Effector CD4-positive, alpha-beta T cell (primary cell): ENCODE data around the gene CPN2. TPM values are rescaled to one million over a fixed set of nuclear protein-coding genes. Genes with fewer than 3 reads are reported as not detected.

ENCODE experiments used
- DNase-seq: peaks from one replicate; pipeline ENCODE4 v3.0.0-alpha.2; 2020
- total RNA-seq: gene quantifications from one replicate; lab custom pipeline; 2026; lab: John Stamatoyannopoulos, UW

The CPN2 gene, protein sequence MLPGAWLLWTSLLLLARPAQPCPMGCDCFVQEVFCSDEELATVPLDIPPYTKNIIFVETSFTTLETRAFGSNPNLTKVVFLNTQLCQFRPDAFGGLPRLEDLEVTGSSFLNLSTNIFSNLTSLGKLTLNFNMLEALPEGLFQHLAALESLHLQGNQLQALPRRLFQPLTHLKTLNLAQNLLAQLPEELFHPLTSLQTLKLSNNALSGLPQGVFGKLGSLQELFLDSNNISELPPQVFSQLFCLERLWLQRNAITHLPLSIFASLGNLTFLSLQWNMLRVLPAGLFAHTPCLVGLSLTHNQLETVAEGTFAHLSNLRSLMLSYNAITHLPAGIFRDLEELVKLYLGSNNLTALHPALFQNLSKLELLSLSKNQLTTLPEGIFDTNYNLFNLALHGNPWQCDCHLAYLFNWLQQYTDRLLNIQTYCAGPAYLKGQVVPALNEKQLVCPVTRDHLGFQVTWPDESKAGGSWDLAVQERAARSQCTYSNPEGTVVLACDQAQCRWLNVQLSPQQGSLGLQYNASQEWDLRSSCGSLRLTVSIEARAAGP
- not detected for total RNA-seq

DNA sequence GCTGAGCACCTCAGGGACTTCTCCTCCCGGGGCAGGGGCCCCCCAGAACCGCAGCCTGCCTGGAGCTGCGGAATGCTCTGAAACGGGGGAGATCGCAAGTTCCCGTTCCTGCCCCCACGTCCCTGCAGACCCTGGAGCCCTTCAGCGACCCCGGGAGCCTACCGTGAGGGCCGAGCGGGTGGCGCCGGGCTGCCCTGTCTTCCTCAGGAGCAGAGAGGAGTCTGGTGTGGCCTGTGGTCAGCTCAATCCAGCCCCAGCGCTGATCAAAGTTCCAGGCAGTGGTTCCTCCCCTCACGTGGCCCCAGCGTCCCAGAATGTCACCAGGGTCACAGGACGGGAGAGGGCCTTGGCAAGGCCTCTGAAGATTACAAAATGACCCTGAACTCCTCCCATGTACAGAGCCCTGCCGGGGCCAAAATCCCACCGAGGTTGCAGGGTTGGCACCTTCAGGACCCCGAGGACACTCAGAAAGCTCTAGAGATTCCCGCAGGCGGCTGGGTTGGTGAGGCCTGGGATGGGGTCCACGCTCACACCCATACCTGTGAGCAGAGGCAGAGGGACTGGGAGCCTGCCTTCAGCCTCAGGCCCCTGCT lies at the start of gene CPN2:
Gene CPN2 (minus strand): TSS at position 249 of the 593 bp plus-strand sequence. CDS start 8,626 bp downstream, outside the sequence.
- DNase-seq: no peak

DNA sequence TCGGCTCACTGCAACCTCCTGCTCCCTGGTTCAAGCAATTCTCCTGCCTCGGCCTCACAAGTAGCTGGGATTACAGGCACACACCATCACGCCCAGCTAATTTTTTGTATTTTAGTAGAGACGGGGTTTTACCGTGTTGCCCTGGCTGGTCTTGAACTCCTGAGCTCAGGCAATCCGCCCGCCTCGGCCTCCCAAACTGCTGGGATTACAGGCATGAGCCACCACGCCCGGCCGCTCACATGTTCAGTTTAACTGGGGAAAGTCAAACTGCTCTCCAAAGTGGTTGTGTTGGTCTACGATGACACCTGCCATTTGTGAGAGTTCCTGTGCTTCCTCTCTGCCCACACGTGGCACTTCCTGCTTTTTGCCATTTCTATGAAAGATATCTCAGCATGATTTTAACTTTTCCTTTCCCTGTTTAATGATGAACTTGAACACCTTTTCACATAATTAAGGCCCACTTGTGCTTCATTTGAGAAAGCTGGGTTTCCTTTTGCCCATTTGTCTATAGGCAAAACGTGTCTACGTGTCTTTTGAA lies 48.8 kb upstream of the CPN2 start:
- DNase-seq: no peak

DNA sequence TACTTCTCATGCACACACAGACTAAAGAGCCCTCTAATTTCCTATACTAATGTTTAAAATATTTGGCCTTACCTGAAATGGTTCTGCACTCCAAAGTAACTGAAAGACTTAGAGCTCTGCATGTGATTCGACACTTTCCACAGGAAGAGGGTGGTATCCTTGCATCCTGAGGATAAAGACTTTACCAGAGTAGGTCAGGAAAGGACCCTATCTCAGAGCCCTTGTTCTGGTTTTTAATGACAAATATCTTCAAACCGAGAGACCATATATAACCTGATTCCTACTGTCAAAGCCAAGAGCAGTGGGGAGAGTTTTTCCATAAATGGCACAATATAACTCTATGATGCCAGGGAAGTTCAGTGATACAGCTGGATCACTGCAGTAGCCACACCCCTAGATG lies 48.0 kb upstream of the CPN2 start, which contains the start of gene GP5:
Gene GP5 (minus strand): TSS at position 101 of the 400 bp plus-strand sequence. CDS start 984 bp downstream, outside the sequence.
- DNase-seq: no peak

DNA sequence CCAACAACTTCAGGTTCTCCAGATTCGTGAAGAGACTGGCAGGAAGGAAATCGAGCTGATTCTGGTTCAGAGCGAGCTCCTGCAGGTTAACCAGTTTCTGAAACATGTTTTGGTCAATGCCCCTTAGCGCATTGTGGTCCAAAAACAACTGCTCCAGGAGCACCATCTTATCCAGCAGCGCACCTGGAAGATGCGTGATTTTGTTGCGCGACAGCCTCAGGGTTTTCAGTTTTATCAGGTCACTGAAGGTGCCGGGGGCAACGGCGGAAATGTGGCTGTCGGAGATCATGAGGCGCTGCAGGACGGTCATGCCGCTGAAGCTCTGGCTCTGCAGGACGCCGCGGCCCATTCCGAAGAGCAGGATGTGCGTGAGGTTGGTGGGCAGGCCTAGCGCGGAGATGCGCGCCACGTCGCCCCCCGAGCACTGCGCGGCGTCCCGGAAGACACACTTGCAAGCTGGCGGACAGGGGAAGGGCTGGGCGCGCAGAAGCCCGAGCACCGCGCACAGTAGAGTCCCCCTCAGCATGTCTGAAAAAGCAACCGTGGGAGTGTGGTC lies 46.7 kb upstream of the CPN2 start:
- no peak for DNase-seq

DNA sequence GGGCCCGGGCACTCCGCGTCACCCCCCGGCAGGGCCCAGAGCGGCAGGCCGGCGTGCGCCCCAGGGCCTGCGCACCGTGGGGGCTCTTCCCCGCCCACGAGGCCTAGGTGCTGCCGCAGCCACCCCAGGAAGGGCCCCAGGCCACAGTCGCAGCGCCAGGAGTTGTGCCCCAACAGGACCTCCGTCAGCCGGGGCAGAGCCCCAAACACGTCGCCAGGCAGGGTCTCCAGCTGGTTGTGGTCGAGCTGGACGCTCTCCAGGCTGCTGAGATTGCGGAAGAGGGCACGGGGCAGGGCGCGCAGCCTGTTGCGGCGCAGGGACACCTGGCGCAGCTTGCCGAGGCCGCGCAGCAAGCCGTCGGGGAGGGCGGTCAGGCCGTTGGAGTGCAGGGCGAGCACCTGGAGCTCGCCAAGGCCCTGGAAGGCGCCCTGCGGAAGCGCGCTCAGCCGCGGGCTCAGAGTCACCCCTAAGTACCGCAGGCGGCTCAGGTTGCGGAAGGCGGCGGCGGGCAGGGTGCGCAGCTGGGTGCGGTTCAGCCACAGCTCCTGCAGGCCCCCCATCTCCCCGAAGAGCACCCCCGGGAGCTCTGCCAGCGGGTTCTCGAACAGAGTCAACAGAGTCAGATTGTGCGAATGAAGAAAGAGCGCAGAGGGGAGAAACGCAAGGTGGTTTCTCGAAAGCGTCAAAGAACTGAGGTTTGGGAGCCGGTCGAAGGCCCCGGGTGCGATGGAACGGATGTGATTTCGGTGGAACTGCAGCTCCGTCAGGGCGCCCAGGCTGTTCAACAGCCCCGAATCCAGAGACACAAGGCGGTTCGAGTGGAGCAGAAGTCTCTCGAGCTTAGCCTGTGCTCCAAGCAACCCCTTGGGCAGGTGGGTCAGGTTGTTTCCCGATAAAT lies 46.0 kb upstream of the CPN2 start:
- no peak for DNase-seq

DNA sequence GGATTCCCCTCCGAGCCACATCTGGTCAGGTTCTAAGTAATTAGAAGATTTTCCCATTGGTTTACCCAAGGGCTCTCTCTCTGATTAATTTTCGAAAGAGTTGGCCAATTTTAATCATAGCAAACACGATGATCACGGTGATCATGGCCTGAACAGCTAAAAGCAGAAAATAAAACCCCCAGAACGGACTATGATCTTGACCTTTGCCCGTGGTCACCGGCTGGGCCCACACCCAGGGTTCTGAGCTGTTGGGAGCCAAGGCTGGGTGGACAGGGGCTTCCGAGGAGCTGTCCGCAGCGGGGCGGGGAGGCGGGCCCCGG lies 45.4 kb upstream of the CPN2 start:
- DNase-seq: no peak

DNA sequence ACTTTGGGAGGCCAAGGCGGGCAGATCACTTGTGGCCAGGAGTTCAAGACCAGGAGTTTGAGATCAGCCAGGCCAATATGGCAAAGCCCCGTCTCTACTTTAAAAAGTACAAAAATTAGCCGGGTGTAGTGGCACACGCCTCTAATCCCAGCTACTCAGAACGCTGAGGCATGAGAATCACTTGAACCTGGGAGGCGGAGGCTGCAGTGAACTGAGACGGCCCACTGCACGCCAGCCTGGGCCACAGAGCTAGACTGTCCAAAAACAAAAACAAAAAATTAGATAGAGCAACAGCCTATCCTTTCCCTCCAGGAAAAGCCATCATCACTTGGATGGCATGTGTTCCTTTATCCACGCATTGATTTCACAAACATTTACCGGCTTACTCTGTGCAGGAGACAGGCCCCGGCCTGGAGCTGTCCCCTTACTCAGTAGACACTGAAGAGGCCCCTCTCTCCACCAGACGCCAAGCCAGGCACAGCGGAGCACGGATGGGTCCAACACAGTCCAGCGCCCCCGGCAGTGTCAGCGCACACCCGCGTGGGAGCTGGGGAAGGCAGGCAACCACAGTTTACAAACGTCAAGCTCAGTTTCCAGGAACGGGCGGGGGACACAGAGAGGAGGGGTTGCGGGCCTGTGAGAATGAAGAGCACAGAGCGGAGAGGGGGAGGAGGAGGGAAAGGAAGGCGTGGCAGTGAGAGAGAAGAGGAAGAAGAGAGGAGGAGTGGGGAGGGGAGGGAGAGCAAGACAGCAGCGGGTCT lies 44.8 kb upstream of the CPN2 start:
- peak; percentile 6 for DNase-seq

DNA sequence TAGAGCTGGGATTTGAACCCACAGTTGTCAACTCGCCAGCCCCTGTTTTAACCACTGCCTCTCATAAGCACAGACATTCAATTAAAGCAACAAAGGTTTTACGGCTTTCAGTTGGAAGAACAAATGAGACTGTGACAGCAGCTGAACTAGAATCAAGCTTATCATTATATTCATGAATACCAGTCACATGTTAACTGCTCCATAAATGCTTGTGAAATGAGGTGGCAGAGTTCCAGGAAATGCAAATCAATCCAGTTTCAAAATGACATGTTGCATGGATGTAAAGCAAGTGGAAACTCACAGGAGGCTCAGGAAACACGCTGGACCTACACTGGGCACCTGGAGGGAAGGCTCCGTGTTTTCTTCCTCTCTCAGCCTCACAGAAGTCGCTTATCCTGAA lies 44.1 kb upstream of the CPN2 start:
- DNase-seq: no peak

DNA sequence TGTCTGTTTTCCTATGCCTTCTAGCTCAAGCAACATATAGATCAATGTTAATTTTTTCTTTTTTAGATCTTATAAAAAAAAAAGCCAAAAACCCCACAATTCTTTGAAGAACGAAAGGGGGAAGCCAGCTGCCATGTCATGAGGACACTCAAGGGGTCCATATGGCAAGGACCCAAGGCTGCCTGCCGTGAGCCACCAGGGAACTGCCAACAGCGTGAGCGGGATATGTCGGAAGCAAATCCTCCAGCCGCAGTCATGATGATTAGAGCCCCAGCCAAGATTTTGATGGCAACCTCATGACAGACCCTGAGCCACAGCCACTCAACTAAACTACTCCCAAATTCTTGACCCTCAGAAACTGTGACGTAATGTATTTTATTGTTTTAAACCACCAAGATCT lies 41.4 kb upstream of the CPN2 start:
- no peak for DNase-seq

DNA sequence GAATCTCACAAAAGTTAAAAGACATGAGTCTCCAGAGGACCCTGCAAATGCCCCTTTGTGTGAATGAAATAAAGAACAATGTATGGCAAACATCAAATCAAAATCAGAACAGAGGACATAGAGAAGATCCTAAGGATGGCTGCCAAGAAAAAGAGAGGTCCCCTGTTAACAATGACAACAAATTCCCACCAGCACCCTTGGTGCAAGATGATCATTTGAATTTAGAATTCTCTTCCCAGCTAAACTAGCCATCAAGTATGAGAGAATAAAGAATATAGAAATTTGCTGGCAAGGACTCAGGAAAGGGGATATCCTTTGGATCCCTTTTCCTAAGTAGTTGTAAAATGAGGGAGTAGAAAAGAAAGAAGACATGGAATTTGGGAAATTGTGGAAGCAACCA lies 39.7 kb upstream of the CPN2 start:
- no peak for DNase-seq

DNA sequence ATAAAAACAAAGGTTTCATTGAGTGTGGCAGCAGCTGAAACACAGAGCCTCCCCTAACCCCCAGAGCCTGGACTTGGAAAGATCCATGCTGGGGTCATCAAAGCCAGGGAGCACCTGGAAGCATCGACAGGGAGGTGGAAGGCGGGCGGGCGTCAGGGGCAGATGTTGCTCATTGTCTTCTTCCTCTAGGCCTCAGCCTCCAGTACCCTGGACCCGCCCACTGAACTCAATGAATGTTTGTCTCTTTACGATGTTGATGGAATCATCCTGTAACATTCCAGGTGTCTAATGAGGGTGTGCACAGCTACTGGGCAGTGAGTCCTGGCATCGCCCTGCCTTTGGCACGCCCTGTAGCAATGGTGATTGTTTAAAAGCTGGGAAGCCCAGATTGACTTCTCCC lies 38.1 kb upstream of the CPN2 start:
- DNase-seq: no peak

DNA sequence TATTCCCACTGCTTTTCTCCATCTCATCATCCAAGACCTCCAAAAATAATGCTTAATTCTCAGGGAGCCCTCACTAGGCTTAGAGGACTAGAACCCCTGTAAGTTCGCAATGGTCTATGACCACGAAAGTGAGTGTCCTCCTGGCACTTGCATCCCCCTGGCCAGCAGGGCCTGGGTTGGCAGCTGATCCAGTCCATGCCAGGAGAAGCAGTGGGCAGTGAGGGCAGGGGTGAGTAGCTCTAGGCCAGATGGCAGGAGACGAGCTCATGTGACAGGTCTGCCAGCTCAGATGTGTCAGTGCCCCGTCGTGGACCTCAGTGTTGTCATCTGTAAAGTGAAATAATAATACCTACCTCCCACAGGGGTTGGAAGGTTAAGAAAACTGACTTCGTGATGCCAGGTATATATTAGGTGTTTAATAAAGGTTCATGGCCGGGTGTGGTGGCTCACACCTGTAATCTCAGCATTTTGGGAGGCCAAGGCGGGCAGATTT lies 36.8 kb upstream of the CPN2 start:
- no peak for DNase-seq

DNA sequence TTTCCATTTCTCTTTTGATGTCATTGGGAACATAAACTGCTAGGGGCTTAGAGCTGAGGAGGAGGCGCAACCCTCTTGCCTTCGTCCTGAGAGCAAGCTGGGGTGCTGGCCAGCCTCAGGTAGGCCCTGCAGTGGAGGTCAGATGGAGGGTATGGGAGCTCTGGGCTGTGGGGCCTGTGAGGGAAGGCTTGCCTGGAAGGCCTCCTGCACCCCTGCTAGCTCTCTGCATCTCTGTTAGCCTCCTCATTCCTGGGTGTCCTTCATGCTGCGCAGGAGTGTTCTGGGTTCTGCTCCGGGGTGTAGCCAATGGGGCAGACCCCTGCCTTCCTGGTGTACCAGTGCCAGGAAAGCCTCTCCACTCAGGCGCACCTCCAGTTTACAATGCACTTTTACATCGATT lies 36.1 kb upstream of the CPN2 start:
- no peak for DNase-seq

DNA sequence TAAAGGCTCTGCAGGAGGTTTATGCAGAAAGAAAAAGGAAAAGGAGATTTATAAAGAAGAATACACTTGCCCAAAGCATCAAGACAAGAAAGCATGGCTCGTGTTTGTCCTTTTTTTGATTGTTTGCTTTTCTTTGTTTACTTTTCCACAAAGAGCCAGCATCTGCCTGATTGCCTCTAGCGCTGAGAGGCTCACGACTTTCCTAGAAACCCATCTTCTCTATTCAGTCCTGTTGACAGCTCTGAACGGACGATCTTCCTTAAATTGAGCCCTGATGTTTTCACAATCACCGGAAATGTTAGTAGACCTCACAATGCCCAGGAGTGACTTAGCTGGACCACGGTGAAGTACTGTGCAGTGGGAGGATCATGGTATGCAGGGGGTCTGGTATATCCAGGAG lies 35.5 kb upstream of the CPN2 start:
- no peak for DNase-seq

DNA sequence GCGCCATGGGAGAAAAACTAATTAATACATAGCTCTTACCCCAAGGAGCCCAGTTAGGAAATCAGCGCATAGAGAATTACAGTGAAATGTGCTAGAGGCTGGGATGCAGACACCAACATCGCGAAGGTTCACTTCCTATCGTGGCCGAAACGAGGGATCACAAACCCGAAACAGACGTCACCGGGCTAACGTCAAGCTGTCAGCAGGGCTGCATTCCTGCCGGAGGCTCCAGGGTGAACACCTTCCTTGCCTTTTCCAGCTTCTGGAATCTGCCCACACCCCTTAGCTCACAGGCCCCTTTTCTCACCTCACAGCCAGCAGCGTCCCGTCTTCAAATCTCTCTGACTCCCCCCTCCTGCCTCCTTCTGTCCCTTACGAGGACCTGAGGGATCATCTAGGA lies 34.9 kb upstream of the CPN2 start:
- no peak for DNase-seq

DNA sequence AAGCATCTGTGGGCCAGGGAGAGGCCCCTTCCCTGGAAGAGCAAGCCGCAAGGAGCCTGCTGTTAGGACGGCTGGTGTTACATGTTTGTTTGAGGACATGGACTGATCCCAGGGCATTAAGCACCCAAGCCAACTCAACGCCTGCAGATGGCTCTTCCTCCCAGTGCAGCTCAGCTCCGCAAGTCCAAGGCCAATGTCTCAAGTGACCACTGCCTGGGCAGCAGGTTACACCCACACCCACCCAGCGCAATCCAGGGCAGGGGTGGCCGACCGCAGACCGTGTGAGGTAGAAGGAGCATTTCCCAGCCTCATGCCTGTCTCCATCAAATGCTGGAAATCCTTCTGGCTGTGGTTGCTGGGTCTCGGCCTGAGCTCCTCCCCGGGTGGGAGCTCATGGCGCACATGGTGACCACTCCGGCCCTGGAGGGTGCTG lies 33.5 kb upstream of the CPN2 start:
- DNase-seq: no peak

DNA sequence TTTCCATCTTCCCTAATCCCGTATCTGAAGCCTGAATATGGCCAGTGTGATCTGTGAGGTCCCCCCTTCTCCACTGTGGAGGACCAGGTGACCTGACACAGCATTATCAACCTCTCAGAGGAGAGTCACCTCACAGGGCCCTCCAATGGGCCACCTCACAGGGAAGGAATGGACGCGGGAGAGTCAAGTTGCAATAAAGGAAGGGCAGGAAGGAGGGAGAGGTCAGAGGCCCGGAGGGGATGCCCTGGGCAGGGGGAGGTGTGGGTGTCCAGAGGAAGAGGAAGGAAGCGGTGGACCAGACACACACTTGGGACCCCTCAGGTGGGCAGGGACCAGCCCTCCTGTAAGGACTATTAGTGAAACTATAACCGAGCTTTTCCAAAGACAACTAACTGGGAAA lies 33.0 kb upstream of the CPN2 start:
- no peak for DNase-seq

DNA sequence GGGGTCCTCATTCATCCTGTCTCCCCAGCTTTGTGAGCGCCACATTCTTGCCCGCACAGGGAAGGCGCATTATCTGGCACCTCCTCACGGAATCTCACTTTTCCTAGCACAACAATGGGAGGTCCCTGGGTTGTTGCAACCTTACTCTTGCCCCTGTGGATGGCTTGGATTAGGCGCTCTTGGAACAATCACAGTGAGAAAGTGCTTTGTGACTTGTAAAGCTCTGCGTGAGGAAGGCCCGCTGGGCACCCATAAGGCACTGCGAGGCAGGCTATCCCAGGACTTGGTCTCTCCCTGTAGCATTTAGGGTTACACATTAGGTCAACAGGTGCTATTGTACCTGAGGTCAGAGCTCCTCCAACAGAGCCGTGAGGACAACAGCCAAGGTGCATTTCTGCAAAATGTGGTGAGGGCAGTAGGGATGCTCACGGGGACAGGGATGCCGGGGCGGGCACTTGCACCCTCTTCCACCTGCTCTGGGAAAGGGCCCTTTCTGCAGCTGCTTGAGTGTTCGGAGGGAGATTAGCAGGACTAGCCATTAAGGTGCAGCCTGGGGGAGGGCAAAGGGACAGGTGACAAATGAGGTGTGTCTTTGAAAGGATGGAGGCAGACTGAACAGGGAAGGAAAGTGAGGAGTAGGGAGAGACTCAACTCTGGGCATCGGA lies 32.3 kb upstream of the CPN2 start:
- no peak for DNase-seq

DNA sequence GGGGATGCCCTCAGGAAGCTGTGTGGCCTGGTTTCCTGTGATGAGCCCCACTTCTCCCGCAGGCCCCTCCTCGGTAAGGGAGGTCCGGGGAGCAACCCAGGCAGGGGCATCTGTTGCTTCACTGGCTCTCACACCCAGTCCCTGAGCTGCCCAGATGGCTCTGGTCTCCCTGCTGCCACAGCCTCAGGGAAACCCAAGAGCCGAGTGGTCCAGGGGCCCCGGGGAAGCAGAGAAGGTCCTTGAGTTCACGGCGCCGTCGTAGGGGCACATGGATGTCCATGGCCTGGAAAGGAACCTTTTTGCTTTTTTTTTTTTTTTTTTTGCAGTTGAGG lies 31.7 kb upstream of the CPN2 start:
- no peak for DNase-seq

DNA sequence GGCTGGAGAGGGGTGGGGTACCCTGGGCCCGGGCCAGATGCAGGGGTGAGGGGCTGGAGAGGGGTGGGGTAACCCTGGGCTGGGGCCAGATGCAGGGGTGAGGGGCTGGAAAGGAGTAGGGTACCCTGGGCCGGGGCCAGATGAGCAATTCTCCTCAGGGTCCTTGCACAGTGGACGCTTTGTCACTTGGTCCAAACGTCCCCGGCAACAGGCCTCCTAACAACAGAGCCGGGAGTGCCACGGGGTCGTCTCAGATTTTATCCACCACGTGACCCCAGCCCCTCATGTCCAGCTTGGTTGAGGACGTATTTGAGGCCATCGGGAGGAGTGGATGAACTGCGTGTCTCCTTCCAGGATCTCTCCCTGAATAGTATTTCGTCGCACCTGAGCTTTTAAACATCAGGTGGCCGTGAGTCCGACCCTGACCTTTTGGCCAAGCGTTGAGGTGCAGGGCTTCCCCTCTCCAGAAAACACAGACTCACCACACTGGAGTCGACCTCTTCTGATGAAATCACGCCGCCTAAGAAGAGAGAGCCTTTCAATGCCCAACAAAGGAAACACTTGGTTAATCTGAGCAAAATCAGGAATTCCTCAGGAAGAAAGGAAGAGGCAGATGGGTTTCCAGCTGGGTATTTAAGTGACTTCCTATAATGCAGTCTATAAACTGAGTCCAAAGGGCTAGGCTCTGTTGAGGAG lies 31.2 kb upstream of the CPN2 start:
- DNase-seq: no peak

DNA sequence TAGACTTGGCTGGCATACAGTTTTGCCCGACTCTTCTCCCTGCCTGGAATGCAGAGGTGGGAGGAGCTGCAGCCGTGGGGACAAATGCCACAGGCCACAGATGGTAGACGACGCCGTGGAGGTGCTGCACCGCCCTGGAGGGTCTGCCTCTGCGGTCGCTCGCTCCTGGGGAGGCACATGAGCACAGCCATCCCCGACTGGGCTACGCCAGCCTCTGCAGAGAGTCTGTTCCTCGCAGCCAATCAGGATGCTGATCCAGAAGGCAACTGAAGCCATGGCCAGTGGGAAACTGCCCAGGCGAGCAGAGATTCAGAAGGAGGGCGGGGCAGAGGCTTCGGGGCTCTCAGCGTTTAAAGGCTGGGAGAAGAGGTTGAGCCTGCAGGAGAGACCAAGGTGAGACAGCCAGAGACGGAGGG lies 30.3 kb upstream of the CPN2 start:
- DNase-seq: no peak
